ENCODE results near the gene NEU1.
"Not testable (repeated sequence)": the region's sequence is repeated elsewhere in the genome, so short reads cannot be mapped to it uniquely, and the experiment has no call there.

The NEU1 gene

GRCh38 chr6:31871046-31871659 lies 8.5 kb upstream of the NEU1 start:
- no peak for DNase-seq

- no peak for DNase-seq
Measured at GRCh38 chr6:31870385-31870921, 7.8 kb upstream of the NEU1 start.

- no peak for DNase-seq
Measured at GRCh38 chr6:31869343-31869742, 6.7 kb upstream of the NEU1 start.

GRCh38 chr6:31868658-31868971 lies 6.0 kb upstream of the NEU1 start:
- DNase-seq: not testable (repeated sequence)

GRCh38 chr6:31865205-31866118 lies 2.8 kb upstream of the NEU1 start:
- no peak for DNase-seq

- no peak for DNase-seq
Measured at GRCh38 chr6:31864818-31865204, 2.2 kb upstream of the NEU1 start.

GRCh38 chr6:31864123-31864562 lies 1.5 kb upstream of the NEU1 start:
- not testable (repeated sequence) for DNase-seq

GRCh38 chr6:31861919-31862343 lies 690 bp downstream of the NEU1 start:
- no peak for DNase-seq

- DNase-seq: no peak
Measured at GRCh38 chr6:31861150-31861549, 1.5 kb downstream of the NEU1 start.

- no peak for DNase-seq
Measured at GRCh38 chr6:31860349-31860748, 2.3 kb downstream of the NEU1 start.

- DNase-seq: no peak
Measured at GRCh38 chr6:31859923-31860322, 2.7 kb downstream of the NEU1 start.

- no peak for DNase-seq
Measured at GRCh38 chr6:31858707-31859106, 3.9 kb downstream of the NEU1 start.

- DNase-seq: not testable (repeated sequence)
Measured at GRCh38 chr6:31857774-31858173, 4.8 kb downstream of the NEU1 start.

- DNase-seq: not testable (repeated sequence)
Measured at GRCh38 chr6:31851980-31852718, 10.5 kb downstream of the NEU1 start.

GRCh38 chr6:31851485-31851832 lies 11.2 kb downstream of the NEU1 start:
- no peak for DNase-seq

GRCh38 chr6:31850765-31851484 lies 11.7 kb downstream of the NEU1 start:
- no peak for DNase-seq

GRCh38 chr6:31847276-31847978 lies 15.2 kb downstream of the NEU1 start:
- no peak for DNase-seq

- DNase-seq: no peak
Measured at GRCh38 chr6:31844507-31844906, 18.1 kb downstream of the NEU1 start.

GRCh38 chr6:31842053-31842452 lies 20.6 kb downstream of the NEU1 start:
- no peak for DNase-seq

- DNase-seq: not testable (repeated sequence)
Measured at GRCh38 chr6:31839779-31840126, 22.9 kb downstream of the NEU1 start.

- DNase-seq: no peak
Measured at GRCh38 chr6:31838968-31839367, 23.7 kb downstream of the NEU1 start.

GRCh38 chr6:31838114-31838553 lies 24.5 kb downstream of the NEU1 start:
- not testable (repeated sequence) for DNase-seq
